ENCODE measurements around the gene KCNJ5.

DNA sequence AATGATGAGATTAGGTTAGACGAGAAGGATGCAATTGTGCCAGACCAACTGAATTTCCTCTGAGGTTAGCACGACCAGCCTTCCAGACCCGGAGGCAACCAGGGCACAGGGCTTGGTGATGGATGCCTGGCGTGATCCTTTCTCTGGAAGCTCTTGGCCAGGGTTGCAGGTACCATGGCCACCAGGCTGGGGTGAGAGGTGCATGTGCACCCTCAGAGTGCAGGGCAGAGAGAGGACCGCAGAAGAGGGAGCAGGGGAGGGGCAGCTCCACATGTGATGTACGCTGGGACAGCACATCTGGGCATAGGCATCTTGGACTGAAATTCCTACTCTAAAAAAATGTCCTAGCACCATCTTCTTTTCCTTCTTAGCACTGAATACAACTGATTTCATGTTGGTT, 34.9 kb upstream of the KCNJ5 start:
- no peak for TF ChIP-seq POLR2A (IDR thresholded peaks at IDR 0.05)
- TF ChIP-seq, protein P1, sequence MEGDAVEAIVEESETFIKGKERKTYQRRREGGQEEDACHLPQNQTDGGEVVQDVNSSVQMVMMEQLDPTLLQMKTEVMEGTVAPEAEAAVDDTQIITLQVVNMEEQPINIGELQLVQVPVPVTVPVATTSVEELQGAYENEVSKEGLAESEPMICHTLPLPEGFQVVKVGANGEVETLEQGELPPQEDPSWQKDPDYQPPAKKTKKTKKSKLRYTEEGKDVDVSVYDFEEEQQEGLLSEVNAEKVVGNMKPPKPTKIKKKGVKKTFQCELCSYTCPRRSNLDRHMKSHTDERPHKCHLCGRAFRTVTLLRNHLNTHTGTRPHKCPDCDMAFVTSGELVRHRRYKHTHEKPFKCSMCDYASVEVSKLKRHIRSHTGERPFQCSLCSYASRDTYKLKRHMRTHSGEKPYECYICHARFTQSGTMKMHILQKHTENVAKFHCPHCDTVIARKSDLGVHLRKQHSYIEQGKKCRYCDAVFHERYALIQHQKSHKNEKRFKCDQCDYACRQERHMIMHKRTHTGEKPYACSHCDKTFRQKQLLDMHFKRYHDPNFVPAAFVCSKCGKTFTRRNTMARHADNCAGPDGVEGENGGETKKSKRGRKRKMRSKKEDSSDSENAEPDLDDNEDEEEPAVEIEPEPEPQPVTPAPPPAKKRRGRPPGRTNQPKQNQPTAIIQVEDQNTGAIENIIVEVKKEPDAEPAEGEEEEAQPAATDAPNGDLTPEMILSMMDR (IDR thresholded peaks at IDR 0.05), result no peak
